Measurements from ENCODE around the gene TIMELESS. TPM values are rescaled to one million over a fixed set of nuclear protein-coding genes. Genes with fewer than 3 reads are reported as not detected.

TIMELESS gene
- total RNA-seq, 4 donors from 2014 or later = 1.9 to 4.6 (median 2.5) TPM

GRCh38 chr12:56484566-56484965 lies 35.3 kb upstream of the TIMELESS start:
- no peaks in the 10 kb centered on the region for H3K36me3 ChIP-seq
- no peaks in the 10 kb centered on the region for H3K9me3 ChIP-seq
- peaks cover 2 to 11% (median 6%) of the 10 kb centered on the region in 3 donors for H3K27me3 ChIP-seq
- H3K4me3 ChIP-seq = no peak overlapping the region
- peaks cover 5 to 18% of the 10 kb centered on the region in 2 donors for H3K4me1 ChIP-seq
- ATAC-seq = no peak
- intact Hi-C loops (cut with DNase I; ENCODE audit: low total_unique reads) (no loop called here), in situ Hi-C loops (cut with MboI; ENCODE audit: low sequenced_read_pairs in 4 of 4) (no loop called here)
- DNase-seq = no peak
- no peak overlapping the region for H3K27ac ChIP-seq
- TF ChIP-seq CTCF (IDR thresholded peaks at IDR 0.05 in 4 of 5, conservative IDR thresholded peaks at IDR 0.05 in 1 of 5) (no peak), POLR2A (IDR thresholded peaks at IDR 0.05) (no peak)

GRCh38 chr12:56479625-56480024 lies 30.4 kb upstream of the TIMELESS start:
- TF ChIP-seq CTCF (IDR thresholded peaks at IDR 0.05 in 4 of 5, conservative IDR thresholded peaks at IDR 0.05 in 1 of 5) (no peak), POLR2A (IDR thresholded peaks at IDR 0.05) (no peak)
- ATAC-seq = no peak

GRCh38 chr12:56477521-56478225 lies 28.4 kb upstream of the TIMELESS start:
- DNase-seq (no peak), ATAC-seq (no peak)
- no peaks in the 10 kb centered on the region for H3K9me3 ChIP-seq
- no peaks in the 10 kb centered on the region for H3K4me1 ChIP-seq
- H3K4me3 ChIP-seq = no peak overlapping the region
- no peak overlapping the region for H3K27ac ChIP-seq
- H3K36me3 ChIP-seq = peaks cover 0 to 6% of the 10 kb centered on the region in 2 donors
- TF ChIP-seq CTCF (IDR thresholded peaks at IDR 0.05 in 4 of 5, conservative IDR thresholded peaks at IDR 0.05 in 1 of 5) (no peak), POLR2A (IDR thresholded peaks at IDR 0.05) (no peak)
- H3K27me3 ChIP-seq = no peaks in the 10 kb centered on the region
- intact Hi-C loops (cut with DNase I; ENCODE audit: low total_unique reads) = no loop called here
- in situ Hi-C loops (cut with MboI; ENCODE audit: low sequenced_read_pairs in 4 of 4) = no loop called here

More at GRCh38 chr12:56479625-56480024, 30.4 kb upstream of the TIMELESS start:
- Histone ChIP-seq H3K27ac (no peak overlapping the region), H3K4me3 (no peak overlapping the region), H3K9me3 (no peaks in the 10 kb centered on the region), H3K4me1 (no peaks in the 10 kb centered on the region), H3K36me3 (no peaks in the 10 kb centered on the region), H3K27me3 (no peaks in the 10 kb centered on the region)
- in situ Hi-C loops (cut with MboI; ENCODE audit: low sequenced_read_pairs in 4 of 4) = no loop called here
- intact Hi-C loops (cut with DNase I; ENCODE audit: low total_unique reads) = no loop called here
- no peak for DNase-seq

- peaks cover 0 to 6% of the 10 kb centered on the region in 2 donors for H3K36me3 ChIP-seq
- no peaks in the 10 kb centered on the region for H3K4me1 ChIP-seq
- TF ChIP-seq CTCF (IDR thresholded peaks at IDR 0.05 in 4 of 5, conservative IDR thresholded peaks at IDR 0.05 in 1 of 5) (no peak), POLR2A (IDR thresholded peaks at IDR 0.05) (no peak)
- H3K4me3 ChIP-seq = no peak overlapping the region
- no peak overlapping the region for H3K27ac ChIP-seq
- H3K9me3 ChIP-seq = no peaks in the 10 kb centered on the region
- no peaks in the 10 kb centered on the region for H3K27me3 ChIP-seq
- DNase-seq (no peak), ATAC-seq (no peak)
- intact Hi-C loops (cut with DNase I; ENCODE audit: low total_unique reads) = no loop called here
- in situ Hi-C loops (cut with MboI; ENCODE audit: low sequenced_read_pairs in 4 of 4) = no loop called here
These were observed 27.8 kb upstream of the TIMELESS start for GRCh38 chr12:56476972-56477432.

Data from gastrocnemius medialis (tissue), 4 donors.